ENCODE data around the gene SLC8A1.

SLC8A1 gene

DNA sequence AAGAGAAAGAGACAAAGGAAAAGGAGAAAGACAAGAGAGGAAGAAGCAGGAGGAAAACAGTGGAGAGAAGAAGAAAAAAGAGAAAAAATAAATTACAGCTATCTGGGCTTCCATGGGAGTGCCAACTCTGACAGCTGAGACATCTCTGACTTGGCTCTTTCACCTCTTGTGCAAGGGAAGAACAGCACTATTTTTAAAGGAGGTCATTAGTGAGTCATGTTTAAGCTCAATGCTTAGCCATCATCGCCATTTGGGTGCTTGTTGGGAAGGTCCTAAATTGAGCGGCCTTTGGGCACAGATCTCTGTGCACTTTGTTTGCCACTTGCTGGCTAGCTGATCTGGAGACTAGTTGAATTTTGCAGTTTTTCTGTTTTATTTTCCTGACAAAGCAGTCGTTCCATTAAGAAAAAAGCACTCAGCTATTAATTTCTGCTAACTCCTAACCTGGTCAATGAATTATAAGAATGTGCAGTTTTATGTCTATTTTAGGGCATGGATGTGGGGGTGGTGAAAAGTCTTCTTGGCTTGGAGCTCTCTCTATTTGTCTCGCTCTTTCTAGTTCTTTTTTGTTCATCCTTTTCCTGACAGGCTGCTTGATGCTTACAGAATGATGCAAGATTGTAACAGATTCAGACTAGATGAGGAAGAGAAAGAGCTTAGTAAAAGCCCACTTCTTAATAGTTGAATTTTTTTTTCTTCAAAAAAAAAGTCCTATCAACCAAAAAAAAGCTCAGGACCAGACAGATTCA is 231.5 kb downstream of the SLC8A1 start:
- no peak for DNase-seq

DNA sequence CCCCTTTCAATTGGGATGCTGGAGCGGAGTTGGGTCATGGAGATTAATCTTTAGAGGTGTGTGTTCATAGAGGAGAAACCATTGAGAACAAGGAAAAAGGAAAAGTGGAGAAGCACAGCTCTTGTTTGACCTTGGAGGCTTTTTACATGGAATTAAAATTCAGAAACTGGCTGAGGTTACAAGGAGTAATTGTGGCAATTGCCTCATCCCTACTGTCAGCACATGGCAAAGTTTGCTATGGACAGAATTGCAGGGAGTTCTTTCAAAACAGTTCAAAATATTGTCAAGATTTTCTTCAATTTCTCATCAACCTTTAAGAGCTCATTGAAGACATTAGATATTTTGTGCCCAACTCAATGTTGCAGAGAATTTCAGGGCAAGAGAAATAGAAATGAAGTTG is 232.7 kb downstream of the SLC8A1 start:
- DNase-seq, result no peak

DNA sequence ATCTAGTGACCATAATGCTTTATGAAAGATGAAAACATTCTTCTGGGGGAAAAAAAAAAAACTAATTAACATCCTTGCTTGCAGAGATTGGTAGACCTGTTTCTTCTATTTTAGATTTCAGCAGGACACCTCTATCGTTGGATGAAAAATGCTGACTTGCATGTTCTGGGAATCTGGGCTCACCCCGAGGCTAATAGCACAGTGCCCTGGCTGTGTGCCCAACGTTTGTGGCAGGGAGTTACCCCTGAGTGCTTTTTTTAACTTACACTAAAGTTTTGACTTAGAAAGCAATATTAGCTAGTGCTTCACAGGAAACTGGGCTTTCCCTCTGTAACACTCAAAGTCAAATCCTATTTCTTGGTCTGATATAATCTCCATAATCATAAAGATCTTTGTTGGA is 233.2 kb downstream of the SLC8A1 start:
- no peak for DNase-seq

DNA sequence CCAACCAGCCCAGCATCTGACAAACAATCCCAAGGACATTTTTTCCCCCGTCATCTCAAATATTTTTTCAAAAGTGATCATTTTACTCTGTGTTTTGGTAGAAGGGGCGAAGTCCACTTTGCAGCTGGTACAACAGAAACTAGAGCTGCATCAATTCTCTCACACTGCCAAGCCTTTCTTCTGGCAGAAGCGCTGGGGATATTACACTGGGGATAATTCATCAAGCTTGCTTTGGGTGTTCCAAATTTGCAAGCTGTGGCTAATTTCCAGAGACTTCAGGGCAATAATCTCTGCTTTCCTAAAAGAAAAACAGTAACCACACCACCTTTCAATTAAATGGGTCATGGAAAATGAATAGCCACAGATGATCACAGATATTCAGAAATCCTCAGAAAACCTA is 238.3 kb downstream of the SLC8A1 start:
- DNase-seq, result no peak

DNA sequence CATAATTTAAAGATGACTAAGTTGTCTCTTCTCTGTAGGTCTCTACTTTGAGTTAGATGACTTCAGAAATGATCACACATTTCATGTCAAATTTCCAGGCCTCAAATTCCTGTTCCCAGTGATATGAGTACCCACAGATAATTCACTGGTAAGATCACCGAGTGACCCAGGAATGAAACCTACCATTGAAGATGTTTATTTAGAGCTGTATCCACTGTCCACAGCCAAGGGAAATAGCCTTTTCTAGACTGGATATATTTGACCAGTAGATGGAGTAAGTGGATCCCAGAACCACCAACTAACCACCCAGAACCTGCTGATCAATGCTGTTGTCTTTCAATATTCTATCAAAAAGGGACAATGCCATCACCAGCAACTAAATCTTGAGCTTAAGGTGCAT is 238.8 kb downstream of the SLC8A1 start:
- no peak for DNase-seq

DNA sequence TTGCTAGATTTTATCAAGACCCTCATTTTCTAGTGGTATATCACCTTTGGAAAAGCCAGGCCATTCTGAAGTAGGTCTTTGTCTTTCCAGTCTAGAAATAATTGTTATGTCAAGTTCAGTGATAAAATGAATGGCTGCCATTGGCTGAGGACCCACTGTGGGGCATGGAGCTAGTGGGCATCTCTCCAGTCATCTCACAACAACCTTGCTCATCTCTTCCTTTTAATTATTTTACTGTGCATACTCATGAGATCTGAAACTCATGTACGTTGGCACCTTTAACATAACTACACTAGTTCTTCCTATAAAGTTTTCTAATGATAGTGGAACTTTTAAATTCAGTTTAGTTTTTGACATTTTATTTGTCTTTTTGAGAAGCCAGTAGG is 240.9 kb downstream of the SLC8A1 start:
- DNase-seq, result no peak

DNA sequence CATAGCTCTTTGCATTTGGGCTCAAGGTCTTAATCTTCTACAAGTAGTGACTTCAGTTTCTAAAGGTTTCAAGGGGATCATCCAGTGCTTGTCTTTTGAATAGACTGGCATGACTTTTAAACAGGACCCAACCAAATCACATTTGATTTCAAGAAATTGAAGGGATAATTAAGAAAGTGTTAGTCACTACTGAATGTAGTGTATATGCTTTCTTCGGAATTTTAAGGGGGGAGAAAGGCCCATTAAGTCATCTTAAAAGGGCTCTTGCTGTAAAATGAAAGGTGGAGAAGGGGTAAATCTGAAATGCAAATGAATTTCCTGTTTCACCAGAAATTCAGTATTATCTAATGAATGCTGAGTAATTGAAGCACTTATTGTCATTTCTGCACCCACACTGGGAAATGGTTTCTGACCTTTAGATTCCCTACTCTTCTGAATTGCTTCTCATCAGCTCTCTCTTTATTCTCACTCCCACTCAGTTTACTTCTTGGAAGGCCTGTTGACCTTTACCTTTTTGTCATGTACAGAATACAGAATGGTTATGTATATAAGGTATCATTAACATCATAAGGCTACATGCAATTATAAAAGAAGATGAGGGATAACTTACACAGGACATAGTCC is 241.4 kb downstream of the SLC8A1 start:
- no peak for DNase-seq

DNA sequence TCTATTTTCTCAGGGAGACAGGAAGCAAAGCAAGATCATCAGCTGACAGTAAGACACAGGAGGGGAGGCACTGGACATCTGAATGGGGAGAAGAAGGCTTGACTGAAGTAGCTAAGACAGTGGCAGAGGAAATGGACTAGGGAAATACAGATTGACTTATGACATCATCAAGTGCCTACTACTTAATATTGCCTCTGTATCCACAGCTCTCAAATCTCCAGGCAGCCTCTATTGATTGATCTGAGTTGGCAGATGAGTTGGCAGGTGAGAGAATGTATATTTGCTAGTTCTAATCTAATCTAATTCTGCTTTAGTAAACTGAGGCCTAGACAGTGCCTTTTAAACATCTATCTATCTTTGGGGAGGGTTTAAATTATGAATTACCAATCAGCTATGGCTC is 242.1 kb downstream of the SLC8A1 start:
- DNase-seq, result no peak

DNA sequence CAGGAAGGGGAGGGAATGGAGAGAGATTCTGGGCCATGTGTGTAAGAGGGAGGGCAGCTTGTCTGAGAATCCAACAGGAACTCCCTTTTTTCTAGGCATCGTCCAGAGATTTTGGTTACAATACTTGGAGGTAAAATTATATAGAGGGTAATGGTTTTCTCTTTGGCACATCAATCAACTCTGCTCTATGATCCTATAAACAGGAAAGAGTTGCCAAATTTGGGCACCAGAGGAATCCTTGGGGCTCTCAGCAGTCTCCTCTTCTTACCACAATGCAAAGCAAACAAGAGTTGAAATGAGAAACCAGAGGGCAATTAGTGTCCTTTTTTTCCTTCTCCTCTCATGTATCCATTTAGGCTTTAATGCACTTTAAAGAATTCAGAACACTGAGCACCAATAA is 243.4 kb downstream of the SLC8A1 start:
- DNase-seq, result no peak

DNA sequence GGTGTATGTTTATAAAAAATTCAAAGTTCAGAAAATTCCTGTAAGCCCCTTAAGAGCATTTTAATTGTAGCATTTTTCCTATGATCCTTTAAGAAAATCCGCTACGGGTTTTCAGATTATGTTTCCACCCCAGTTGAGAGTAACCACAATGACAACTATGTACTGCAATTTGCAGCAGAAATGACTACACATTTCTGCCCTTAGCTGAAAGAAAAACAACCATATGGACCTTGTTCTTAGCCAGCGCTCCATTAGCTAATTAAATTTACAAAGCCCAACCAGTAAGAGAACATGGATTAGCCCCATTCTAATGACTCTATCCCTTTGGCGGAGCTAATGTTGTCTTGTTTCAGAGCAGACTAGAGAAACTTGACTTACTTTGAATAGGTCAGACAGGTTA is 247.6 kb downstream of the SLC8A1 start:
- no peak for DNase-seq

DNA sequence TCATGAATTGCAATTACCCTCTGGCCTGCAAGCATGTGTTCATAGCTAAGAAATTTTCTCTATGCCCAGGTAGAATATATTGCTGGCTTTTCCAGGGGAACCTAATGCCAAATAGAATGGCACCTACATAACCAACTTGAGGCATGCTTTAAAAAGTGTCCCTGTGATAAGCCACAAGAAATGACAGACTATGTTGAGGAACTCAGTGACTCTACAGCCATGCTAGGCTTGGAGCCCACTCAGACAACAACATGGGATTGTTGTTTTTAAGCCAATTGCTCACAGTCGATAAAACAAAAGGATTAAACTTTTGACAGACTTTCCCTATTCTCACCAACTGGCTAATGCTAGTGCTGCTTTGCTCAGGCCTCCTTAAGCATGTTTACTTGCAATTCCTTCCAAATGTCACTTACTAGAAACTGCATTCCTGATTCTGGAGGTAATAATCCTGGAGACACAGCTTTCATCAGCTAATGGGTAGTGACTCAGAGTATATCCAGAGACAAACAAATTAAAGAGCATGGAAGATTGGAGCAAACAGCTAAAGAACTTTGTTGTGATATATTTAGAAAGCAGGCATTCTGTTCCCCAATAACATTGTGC is 249.0 kb downstream of the SLC8A1 start:
- no peak for DNase-seq

DNA sequence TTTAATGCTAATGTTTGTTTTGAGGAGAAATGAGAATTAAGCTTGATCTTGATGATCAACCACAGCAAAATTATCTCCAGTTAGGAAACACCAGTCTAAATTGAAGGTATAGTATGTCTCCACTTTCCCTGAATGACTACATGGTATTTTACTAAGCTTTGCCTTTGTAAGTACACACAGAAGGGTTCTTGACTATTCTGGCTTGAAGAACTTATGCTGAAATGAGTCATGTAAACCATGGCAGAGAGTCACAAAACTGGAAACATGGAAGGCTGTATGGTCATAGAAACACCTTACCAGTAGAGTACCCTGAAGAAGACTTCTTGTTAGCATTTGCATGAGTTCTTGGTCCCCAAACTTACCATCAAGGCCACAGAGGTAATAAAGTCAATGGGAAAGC is 250.5 kb downstream of the SLC8A1 start:
- DNase-seq, result no peak

DNA sequence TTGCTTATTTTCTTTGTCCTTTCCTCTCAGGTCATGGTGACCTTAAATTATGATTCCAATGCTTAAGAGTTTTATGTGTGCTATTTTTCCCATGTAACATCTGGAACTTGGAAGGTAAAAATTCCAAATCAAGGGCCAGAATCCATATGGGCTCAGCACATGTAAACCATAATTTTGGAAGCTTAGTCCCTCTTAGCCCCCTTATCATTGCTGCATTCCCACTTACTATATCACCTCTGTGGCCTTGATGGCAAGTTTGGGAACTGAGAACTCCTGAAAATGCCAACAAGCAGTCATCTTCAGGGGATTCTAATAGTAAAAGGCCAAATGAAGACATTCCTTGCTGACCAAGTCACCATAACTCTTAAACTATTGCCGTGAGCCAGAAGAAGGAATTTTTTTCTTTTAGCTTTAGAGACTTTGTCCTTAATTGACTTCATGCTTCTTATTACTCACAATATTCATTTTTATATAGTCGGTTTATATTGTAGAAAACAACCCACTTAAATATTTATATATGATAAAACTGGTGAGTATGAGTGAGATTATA is 251.4 kb downstream of the SLC8A1 start:
- DNase-seq, result no peak

DNA sequence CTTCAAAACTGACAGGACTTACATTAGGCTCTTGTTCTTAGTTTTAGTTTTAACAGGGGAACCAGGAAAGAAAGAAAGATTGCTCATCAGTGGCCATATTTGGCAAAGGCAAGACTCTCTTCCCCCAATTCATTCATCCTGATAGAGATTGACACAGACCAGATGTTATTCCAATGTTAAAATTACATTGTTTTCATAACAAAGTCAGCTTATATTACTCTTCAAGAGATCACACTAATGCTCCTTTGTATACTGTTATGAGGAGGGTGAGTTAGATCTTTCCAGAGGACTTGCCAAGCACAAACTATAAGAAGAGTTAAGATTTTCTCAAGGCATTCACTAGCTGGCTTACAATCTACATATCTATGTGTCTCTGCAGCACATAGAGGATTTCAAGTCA is 252.1 kb downstream of the SLC8A1 start:
- DNase-seq, result no peak

DNA sequence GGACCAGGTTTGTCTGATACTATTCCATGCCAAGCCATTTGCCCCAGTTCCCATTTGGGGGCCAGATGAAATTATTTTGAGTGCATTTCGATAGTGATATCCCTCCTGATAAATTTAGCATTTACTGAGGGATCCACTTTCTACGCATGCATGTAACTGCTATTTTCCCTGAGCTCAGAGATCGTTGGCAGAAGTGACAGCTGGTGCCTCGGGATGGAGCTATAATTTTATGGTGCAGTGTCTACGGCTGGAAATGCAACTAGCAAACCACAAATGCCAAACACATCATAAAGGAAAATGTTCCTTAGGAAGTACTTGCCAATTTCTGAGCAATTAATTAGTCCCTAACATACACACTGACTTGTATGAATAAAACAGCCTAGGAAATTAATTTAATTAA is 254.8 kb downstream of the SLC8A1 start:
- no peak for DNase-seq

DNA sequence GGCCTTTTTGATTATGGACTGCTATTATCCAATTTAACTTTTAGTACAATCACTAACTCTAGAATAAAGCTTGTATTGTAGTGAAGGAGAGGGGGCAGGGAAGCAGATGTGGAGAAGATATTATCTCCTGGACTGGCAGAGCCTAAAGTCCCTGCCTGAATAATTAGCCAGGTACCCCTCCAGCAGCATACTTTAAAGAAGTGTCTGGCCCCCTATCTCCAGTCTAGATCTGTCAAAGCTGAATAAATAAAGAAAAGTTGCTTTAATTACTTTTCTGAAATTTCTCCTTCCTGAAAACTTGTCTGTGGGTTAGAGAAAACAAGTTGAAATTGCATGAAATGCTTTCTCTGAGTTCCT is 258.2 kb downstream of the SLC8A1 start:
- no peak for DNase-seq

DNA sequence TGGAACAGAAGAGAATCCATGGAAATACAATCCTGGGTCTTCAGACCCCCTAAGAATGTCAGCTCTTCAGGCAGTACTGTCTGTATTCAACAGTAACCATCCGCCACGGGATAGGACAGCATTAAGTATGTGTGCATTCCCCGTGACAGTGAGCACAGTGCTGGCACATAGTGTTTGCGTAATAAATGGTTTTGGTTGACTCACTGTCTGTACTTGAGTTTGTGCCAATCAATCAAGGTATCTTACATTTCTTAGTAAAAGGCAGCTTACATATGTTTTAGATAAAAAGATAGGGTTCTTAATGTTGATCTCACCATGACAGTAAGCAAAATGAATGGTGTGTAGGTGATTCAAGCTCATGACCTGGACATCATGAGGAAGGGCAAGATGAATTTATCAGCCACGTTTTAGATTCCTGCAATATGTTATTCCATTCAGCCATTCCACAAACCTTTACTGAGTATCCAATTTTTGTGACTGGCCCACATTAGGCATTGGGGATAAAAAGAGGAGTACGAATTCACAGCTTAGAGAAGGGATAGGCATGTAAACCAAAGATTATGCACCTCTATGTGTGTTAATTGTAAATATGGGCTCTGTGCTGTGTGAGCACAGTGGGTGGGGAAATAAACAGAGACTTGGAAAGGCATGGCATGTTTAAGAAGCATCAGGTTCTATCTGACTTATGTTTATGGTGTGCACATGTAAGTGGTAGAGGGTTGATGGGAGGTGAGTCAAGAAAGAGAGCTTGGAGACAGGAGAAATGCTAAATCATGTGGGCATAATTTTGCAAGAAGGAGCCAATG is 258.8 kb downstream of the SLC8A1 start:
- no peak for DNase-seq

DNA sequence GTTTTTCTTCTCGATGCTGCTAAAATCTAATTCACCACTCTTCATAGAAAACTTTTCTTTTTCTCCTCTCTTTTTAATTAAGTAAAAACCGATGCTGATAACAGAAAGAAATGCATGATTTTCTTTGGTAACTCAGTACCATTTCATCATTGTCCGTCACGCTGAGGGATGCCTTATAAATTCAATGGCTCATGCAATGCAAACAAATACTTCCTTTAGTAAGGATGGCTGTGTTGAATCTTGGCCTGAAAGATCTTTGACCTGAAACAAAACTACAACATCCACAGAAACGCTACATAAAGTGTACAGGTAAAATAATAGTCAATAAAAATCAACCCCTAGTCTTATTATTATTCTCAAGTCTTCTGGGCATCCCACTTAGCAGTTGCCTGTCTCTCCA is 261.4 kb downstream of the SLC8A1 start:
- no peak for DNase-seq

DNA sequence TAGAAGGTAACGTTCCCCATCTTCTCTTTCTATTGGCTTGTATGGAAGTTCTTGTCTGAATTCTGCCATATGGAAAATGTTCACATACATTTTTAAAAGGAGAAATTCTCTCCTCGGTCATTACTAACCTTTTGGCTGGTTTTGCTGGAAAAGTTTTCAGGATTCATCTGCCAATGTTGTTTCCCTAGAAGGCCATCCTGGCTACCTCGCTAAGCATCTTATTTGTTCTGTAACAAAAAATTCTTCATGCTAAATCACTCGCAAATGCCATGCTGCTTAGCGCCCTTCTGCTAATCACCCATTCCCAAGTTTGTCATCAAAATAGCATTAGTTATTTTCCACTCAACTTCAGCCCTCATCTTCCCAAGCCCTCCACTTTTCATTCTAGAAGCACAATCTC is 262.0 kb downstream of the SLC8A1 start:
- no peak for DNase-seq

DNA sequence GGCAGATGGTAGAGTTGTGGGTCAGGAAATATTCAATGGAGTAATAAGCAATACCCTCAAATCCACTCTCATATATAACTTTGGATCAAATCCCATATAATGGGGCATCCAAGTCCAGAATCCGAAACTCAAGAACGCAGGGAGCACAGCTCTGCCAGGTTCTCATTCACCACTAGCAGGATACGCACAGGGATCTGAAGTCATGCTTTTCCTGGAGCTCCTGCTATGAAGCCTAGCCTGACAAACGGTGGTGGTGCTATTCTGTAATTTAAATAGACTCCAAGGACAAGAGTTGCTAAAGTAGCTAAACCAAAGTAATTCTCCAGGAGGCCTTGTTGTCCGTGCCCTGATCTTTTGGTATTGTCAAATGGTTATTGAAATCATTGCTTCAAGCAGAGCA is 264.8 kb downstream of the SLC8A1 start:
- no peak for DNase-seq

DNA sequence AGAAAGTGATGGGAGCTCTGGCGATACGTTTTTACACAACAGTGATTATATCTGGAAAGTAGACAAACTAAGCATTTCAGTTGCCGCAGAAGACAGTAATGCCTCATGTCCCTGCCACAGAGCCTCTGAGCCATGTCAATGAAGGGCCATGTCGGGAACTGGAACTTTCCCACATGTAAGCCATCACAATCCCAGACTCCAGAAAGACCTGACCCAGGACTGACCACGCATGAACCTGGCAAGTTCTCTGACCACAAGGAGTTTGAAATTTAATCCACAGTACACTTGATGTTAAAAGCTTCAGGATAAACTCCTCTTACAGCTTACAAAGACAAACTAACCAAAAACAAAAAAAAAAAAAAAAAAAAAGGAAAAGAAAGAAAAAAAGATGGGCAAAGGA is 267.3 kb downstream of the SLC8A1 start:
- DNase-seq, result no peak

DNA sequence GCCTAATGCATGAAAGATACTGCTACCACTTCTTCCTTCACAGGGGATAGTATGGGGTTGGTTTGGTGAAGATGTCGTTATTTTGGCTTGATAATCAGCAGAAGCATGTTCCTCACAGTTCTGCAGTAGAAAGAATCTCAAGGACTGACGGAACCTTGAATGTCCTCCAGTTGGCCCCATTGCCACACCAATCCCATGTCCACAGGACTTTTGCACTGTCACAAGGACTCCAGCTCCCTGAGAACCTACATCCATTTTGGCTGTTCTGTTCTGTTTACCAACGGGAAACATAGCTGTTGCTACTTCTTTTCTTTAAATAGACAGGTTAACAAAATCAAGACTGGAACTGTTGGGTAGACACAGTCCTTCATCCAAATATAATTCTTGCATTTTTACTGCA is 270.0 kb downstream of the SLC8A1 start:
- no peak for DNase-seq

DNA sequence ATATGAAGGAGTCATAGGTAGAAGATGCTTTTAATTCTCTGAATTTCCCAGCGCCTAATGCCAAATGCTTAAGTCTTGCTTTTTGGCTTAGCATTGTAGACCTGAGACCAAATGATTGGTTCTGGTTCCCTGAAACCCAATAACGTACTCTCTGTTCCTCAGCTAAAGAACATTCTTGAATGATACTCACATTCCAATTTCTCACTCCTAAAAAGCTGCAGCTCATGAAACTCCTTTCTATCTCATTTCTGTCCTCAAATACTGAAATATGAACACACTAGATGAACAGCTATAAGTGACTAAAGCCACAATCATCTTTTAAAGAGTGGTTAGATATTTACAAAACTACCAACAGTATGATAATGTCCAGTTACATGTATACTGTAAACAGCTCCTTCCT is 272.1 kb downstream of the SLC8A1 start:
- DNase-seq, result no peak

DNA sequence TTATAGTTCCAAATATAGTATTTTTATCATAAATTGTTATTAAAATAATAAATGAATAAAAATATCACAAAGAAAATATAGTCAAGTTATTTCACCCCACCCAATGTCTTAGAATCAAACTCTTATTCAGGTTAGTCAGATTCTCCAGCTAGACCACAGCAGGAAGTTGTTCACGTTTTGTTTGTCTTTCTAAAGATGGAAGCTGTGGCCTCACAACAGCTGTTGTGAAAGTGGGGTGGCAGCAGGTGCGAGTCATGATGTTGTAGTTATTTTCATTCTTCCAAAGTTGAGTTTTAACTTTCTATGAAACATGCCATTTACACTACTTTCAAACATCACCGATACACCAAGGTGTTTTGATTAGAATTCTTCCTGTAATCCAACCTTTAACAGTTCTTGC is 272.9 kb downstream of the SLC8A1 start:
- no peak for DNase-seq

All from stimulated activated CD4-positive, alpha-beta T cell treated with anti-CD3 and anti-CD28 coated beads, Interleukin-2, amount 100 ng/mL, for 48 hours (primary cell).